ENCODE measurements around the gene ESD.

Gene ESD, protein sequence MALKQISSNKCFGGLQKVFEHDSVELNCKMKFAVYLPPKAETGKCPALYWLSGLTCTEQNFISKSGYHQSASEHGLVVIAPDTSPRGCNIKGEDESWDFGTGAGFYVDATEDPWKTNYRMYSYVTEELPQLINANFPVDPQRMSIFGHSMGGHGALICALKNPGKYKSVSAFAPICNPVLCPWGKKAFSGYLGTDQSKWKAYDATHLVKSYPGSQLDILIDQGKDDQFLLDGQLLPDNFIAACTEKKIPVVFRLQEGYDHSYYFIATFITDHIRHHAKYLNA

GRCh38 chr13:46796515-46797474 lies at the start of gene ESD:
Gene ESD, minus strand, starts transcription at chr13:46797161. Its CDS starts 5,748 bp downstream, at chr13:46791413.
- Histone ChIP-seq H3K27ac (ENCODE audit: low read depth, low read length) (peak within 1 kb of the TSS; percentile 92), H3K4me3 (ENCODE audit: low read depth in 1 of 2, low read length in 2 of 2) (peak within 1 kb of the TSS; percentile 94 to 97), H3K9ac (ENCODE audit: low read depth in 1 of 2, low read length in 2 of 2) (peak within 1 kb of the TSS; percentile 91 to 97), H3K36me3 (ENCODE audit: control insufficient read depth in 1 of 2, insufficient read depth in 2 of 2, low read length in 2 of 2) (no peaks in the 10 kb centered on the region), H3K27me3 (ENCODE audit: control insufficient read depth in 1 of 2, insufficient read depth in 2 of 2, low read length in 2 of 2) (no peaks in the 10 kb centered on the region), H3K4me1 (ENCODE audit: control insufficient read depth in 1 of 2, insufficient read depth in 2 of 2, low read length in 2 of 2) (peaks cover 9 to 38% of the 10 kb centered on the region in 2 donors), H3K9me3 (ENCODE audit: control insufficient read depth in 1 of 2, low read length in 2 of 2) (no peaks in the 10 kb centered on the region)

- Histone ChIP-seq H3K27ac (ENCODE audit: low read depth, low read length) (no peak overlapping the region), H3K9ac (ENCODE audit: low read depth in 1 of 2, low read length in 2 of 2) (no peak overlapping the region), H3K9me3 (ENCODE audit: control insufficient read depth in 1 of 2, low read length in 2 of 2) (no peaks in the 10 kb centered on the region), H3K4me1 (ENCODE audit: control insufficient read depth in 1 of 2, insufficient read depth in 2 of 2, low read length in 2 of 2) (no peaks in the 10 kb centered on the region), H3K4me3 (ENCODE audit: low read depth in 1 of 2, low read length in 2 of 2) (no peak overlapping the region), H3K27me3 (ENCODE audit: control insufficient read depth in 1 of 2, insufficient read depth in 2 of 2, low read length in 2 of 2) (peaks cover 0 to 3% of the 10 kb centered on the region in 2 donors), H3K36me3 (ENCODE audit: control insufficient read depth in 1 of 2, insufficient read depth in 2 of 2, low read length in 2 of 2) (no peaks in the 10 kb centered on the region)
These were observed 49.8 kb upstream of the ESD start for GRCh38 chr13:46846726-46847125.

GRCh38 chr13:46845146-46845545 lies 48.2 kb upstream of the ESD start:
- Histone ChIP-seq H3K9ac (ENCODE audit: low read depth in 1 of 2, low read length in 2 of 2) (no peak overlapping the region), H3K27me3 (ENCODE audit: control insufficient read depth in 1 of 2, insufficient read depth in 2 of 2, low read length in 2 of 2) (peaks cover 0 to 3% of the 10 kb centered on the region in 2 donors), H3K4me1 (ENCODE audit: control insufficient read depth in 1 of 2, insufficient read depth in 2 of 2, low read length in 2 of 2) (no peaks in the 10 kb centered on the region), H3K27ac (ENCODE audit: low read depth, low read length) (no peak overlapping the region), H3K4me3 (ENCODE audit: low read depth in 1 of 2, low read length in 2 of 2) (no peak overlapping the region), H3K36me3 (ENCODE audit: control insufficient read depth in 1 of 2, insufficient read depth in 2 of 2, low read length in 2 of 2) (no peaks in the 10 kb centered on the region), H3K9me3 (ENCODE audit: control insufficient read depth in 1 of 2, low read length in 2 of 2) (no peaks in the 10 kb centered on the region)

GRCh38 chr13:46844431-46844830 lies 47.5 kb upstream of the ESD start:
- H3K4me3 ChIP-seq (ENCODE audit: low read depth in 1 of 2, low read length in 2 of 2) = no peak overlapping the region
- H3K4me1 ChIP-seq (ENCODE audit: control insufficient read depth in 1 of 2, insufficient read depth in 2 of 2, low read length in 2 of 2) = no peaks in the 10 kb centered on the region
- H3K9ac ChIP-seq (ENCODE audit: low read depth in 1 of 2, low read length in 2 of 2) = no peak overlapping the region
- H3K27ac ChIP-seq (ENCODE audit: low read depth, low read length) = no peak overlapping the region
- peaks cover 0 to 3% of the 10 kb centered on the region in 2 donors for H3K27me3 ChIP-seq (ENCODE audit: control insufficient read depth in 1 of 2, insufficient read depth in 2 of 2, low read length in 2 of 2)
- no peaks in the 10 kb centered on the region for H3K36me3 ChIP-seq (ENCODE audit: control insufficient read depth in 1 of 2, insufficient read depth in 2 of 2, low read length in 2 of 2)
- no peaks in the 10 kb centered on the region for H3K9me3 ChIP-seq (ENCODE audit: control insufficient read depth in 1 of 2, low read length in 2 of 2)

DNA sequence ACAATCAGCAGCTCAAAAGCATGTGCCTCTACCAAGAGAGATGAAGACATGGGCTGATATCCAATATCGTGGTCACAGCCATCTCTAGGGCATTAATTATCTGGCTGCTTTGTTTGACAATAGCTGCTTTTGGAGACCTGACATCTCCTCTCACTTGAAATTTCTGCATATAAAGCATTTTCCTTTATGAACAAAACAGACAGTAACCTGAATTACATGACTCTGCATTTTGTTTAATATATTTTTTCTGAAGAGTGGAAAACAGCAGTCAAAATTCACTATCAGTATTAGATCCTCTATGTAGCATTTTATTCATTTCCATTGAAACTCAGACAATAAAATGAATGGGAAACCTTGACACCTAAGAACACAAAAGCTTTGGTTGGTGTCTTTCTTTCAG lies 42.4 kb upstream of the ESD start:
- H3K4me3 ChIP-seq (ENCODE audit: low read depth in 1 of 2, low read length in 2 of 2) = no peak overlapping the region
- H3K36me3 ChIP-seq (ENCODE audit: control insufficient read depth in 1 of 2, insufficient read depth in 2 of 2, low read length in 2 of 2) = no peaks in the 10 kb centered on the region
- H3K9ac ChIP-seq (ENCODE audit: low read depth in 1 of 2, low read length in 2 of 2) = no peak overlapping the region
- no peaks in the 10 kb centered on the region for H3K4me1 ChIP-seq (ENCODE audit: control insufficient read depth in 1 of 2, insufficient read depth in 2 of 2, low read length in 2 of 2)
- no peaks in the 10 kb centered on the region for H3K27me3 ChIP-seq (ENCODE audit: control insufficient read depth in 1 of 2, insufficient read depth in 2 of 2, low read length in 2 of 2)
- H3K27ac ChIP-seq (ENCODE audit: low read depth, low read length) = no peak overlapping the region
- no peaks in the 10 kb centered on the region for H3K9me3 ChIP-seq (ENCODE audit: control insufficient read depth in 1 of 2, low read length in 2 of 2)

- Histone ChIP-seq H3K4me1 (ENCODE audit: control insufficient read depth in 1 of 2, insufficient read depth in 2 of 2, low read length in 2 of 2) (no peaks in the 10 kb centered on the region), H3K9ac (ENCODE audit: low read depth in 1 of 2, low read length in 2 of 2) (no peak overlapping the region), H3K36me3 (ENCODE audit: control insufficient read depth in 1 of 2, insufficient read depth in 2 of 2, low read length in 2 of 2) (no peaks in the 10 kb centered on the region), H3K4me3 (ENCODE audit: low read depth in 1 of 2, low read length in 2 of 2) (no peak overlapping the region), H3K9me3 (ENCODE audit: control insufficient read depth in 1 of 2, low read length in 2 of 2) (no peaks in the 10 kb centered on the region), H3K27ac (ENCODE audit: low read depth, low read length) (no peak overlapping the region), H3K27me3 (ENCODE audit: control insufficient read depth in 1 of 2, insufficient read depth in 2 of 2, low read length in 2 of 2) (no peaks in the 10 kb centered on the region)
These were observed 37.7 kb upstream of the ESD start for GRCh38 chr13:46834657-46835056.

- Histone ChIP-seq H3K9ac (ENCODE audit: low read depth in 1 of 2, low read length in 2 of 2) (no peak overlapping the region), H3K36me3 (ENCODE audit: control insufficient read depth in 1 of 2, insufficient read depth in 2 of 2, low read length in 2 of 2) (no peaks in the 10 kb centered on the region), H3K27me3 (ENCODE audit: control insufficient read depth in 1 of 2, insufficient read depth in 2 of 2, low read length in 2 of 2) (no peaks in the 10 kb centered on the region), H3K27ac (ENCODE audit: low read depth, low read length) (no peak overlapping the region), H3K9me3 (ENCODE audit: control insufficient read depth in 1 of 2, low read length in 2 of 2) (no peaks in the 10 kb centered on the region), H3K4me1 (ENCODE audit: control insufficient read depth in 1 of 2, insufficient read depth in 2 of 2, low read length in 2 of 2) (no peaks in the 10 kb centered on the region), H3K4me3 (ENCODE audit: low read depth in 1 of 2, low read length in 2 of 2) (no peak overlapping the region)
These were observed 34.7 kb upstream of the ESD start for GRCh38 chr13:46831588-46832194.

DNA sequence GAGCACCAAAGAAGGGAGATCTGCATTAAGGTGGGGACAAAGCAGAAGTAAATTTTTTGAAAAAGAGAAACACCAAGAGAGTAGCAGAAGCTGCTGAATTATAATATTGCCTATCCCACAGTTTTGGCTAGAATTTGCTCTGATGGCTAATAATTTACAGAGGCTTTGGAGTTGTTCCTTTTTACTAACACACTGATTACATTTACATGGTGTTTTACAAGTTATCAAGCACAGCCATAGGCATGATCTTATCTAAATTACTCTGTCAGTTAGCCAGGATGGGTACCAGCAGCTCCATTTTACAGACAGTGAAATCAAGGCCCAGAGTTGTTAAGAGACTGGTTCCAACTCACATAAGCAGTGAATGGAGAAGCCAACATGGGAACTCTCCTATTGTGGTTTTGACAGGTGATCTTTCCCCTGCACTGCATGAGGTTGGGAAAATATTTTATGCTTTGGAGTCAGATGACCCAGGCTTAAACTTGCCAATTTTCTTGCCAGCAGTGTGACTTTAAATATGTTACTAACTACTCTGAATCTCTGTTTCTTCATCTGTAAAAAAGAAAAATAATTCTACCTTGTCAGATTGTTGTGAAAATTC lies 33.5 kb upstream of the ESD start:
- Histone ChIP-seq H3K4me3 (ENCODE audit: low read depth in 1 of 2, low read length in 2 of 2) (no peak overlapping the region), H3K4me1 (ENCODE audit: control insufficient read depth in 1 of 2, insufficient read depth in 2 of 2, low read length in 2 of 2) (no peaks in the 10 kb centered on the region), H3K36me3 (ENCODE audit: control insufficient read depth in 1 of 2, insufficient read depth in 2 of 2, low read length in 2 of 2) (no peaks in the 10 kb centered on the region), H3K27ac (ENCODE audit: low read depth, low read length) (no peak overlapping the region), H3K27me3 (ENCODE audit: control insufficient read depth in 1 of 2, insufficient read depth in 2 of 2, low read length in 2 of 2) (no peaks in the 10 kb centered on the region), H3K9ac (ENCODE audit: low read depth in 1 of 2, low read length in 2 of 2) (no peak overlapping the region), H3K9me3 (ENCODE audit: control insufficient read depth in 1 of 2, low read length in 2 of 2) (no peaks in the 10 kb centered on the region)

- no peaks in the 10 kb centered on the region for H3K4me1 ChIP-seq (ENCODE audit: control insufficient read depth in 1 of 2, insufficient read depth in 2 of 2, low read length in 2 of 2)
- no peak overlapping the region for H3K9ac ChIP-seq (ENCODE audit: low read depth in 1 of 2, low read length in 2 of 2)
- H3K9me3 ChIP-seq (ENCODE audit: control insufficient read depth in 1 of 2, low read length in 2 of 2) = no peaks in the 10 kb centered on the region
- H3K27me3 ChIP-seq (ENCODE audit: control insufficient read depth in 1 of 2, insufficient read depth in 2 of 2, low read length in 2 of 2) = no peaks in the 10 kb centered on the region
- no peak overlapping the region for H3K4me3 ChIP-seq (ENCODE audit: low read depth in 1 of 2, low read length in 2 of 2)
- H3K36me3 ChIP-seq (ENCODE audit: control insufficient read depth in 1 of 2, insufficient read depth in 2 of 2, low read length in 2 of 2) = no peaks in the 10 kb centered on the region
- no peak overlapping the region for H3K27ac ChIP-seq (ENCODE audit: low read depth, low read length)
These were observed 25.6 kb upstream of the ESD start for GRCh38 chr13:46822551-46822950.

Data from duodenal mucosa (tissue), 2 donors.